SKM-1 treated with dmso at 0.1 percent for 144 hours (cell line): ENCODE data around the gene RPS6KA1.
A peak's percentile ranks its signal among the peaks of the same experiment; 100 is the strongest.
"Not testable (repeated sequence)": the region's sequence is repeated elsewhere in the genome, so short reads cannot be mapped to it uniquely, and the experiment has no call there.

Source experiments
- DNase-seq: peaks from one replicate; lab custom pipeline; 2025; ENCODE audit not compliant: unreplicated experiment; lab: John Stamatoyannopoulos, UW

Gene RPS6KA1

DNA sequence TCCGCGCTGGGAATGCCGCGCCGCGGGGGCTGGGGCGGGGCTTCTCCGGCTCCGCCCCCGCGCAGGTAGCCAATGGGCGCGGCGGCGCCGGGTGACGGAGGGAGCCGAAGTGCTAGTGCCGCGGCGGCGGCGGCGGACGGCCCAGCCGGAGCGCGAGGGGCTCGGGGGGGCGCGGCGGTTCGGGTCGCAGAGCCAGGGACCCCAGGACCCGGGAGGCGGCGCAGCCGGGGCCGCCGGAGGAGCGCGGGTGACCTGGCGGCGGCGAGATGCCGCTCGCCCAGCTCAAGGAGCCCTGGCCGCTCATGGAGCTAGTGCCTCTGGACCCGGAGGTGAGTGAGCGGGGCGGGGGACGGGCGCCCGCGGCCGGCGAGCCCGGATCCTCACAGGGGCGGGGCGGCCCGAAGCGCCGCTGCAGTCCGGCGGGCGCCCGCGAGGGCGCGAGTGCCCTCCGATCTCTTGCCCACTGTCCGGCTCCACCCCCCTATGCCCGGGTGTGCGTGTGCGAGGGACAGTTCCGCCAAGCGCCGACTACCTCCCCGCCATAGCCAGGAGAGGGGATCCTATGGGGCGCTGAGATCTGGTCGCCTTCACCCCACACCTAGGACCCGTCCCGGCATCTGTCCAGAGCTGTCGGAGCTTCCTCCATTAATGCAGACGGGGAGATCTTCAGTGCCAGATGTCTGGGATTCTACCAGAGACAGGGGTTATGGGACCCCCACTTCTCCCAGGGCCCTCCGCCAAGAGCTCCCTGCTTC is at the start of gene RPS6KA1:
Gene RPS6KA1 (plus strand): TSS at position 107 of the 755 bp plus-strand sequence. CDS start 160 bp downstream, at position 267.
- DNase-seq = peak; percentile 14

DNA sequence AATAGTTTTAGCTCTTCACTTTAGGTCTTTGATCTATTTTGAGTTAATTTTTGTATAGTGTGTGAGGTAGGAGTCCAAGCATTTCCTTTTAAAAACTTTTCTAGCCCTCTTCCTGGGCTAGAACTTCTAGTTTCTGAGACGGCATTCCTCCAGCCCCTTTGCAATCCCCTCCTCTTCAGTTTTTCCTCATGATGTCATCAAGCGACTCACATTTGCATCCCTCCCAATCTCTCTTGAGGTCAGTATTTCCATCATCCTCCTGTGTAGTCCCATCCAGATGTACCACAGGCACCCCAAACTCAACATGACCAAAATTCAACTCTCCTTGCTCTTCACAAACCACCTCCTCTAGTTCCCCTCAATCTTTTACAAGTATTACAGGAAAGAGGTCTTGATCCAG is 46.6 kb upstream of the RPS6KA1 start:
- no peak for DNase-seq

DNA sequence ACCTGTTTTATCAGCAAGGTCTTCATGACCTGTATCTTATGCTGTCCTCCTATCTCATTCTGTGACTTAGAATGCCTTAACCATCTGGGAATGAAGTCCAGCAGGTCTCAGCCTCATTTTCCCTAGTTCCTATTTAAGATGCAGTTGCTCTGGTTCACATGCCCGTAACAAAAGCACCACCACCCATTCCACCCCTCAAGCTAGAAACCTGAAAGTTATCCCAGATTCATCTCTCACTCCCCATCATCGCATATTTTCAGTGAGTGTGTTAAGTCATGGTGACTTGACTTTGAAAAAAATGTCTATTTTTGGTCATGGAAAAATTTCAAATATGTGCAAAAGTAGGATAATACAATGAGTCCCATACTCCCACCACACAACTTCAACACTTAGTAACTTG is 45.6 kb upstream of the RPS6KA1 start:
- no peak for DNase-seq

DNA sequence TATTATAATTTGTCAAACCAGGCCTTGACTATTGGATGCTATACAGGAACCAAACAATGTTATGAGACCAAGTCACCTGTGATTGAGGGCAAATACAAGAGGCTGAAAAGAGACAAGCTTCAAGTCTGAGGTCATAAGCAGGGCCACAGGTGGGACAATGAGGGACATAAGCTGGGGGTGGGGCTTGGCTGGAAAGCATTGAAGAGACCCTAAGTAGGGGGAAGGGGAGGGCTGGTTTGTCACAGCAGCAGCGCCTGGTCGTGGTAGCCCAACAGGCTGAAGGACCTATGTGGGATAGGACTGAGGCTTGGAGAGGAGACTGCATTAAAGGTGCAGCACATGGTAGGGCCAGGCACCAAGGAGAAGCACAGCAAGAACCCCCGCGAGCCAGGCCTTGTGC is 39.4 kb upstream of the RPS6KA1 start:
- DNase-seq = no peak

DNA sequence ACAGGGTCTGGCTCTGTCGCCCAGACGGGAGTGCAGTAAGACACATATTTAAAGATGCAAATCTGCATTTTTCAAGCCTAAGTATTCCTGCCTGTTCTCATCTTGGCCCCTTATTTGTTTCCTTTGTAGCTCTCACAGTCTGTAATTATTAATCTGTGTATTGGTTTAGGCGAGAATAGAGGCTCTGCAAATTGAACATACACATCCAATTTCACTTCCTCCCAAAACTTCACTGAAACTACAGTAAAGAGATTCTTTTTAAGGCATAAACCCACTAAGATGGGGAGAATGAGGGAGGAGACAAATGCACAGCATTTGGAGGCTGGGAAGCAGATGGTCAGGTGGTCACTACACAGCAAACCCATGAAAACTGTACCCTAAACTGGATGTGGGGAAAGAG is 36.3 kb upstream of the RPS6KA1 start:
- no peak for DNase-seq

DNA sequence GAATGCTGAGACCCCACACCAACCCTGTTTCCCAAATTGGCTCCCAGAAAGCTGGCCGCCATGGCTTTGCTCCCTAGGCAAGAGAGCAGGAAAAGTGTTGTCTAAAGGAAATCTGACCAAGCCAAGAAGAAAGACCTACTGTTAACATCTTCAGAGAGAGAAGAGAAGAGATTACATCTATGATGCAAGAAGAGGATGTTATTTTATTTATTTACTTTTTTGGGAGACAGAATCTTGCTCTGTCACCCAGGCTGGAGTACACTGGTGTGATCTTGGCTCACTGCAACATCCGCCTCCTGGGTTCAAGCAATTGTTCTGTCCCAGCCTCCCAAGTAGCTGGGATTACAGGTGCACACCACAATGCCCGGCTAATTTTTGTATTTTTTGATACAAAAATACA is 35.6 kb upstream of the RPS6KA1 start:
- DNase-seq = no peak

DNA sequence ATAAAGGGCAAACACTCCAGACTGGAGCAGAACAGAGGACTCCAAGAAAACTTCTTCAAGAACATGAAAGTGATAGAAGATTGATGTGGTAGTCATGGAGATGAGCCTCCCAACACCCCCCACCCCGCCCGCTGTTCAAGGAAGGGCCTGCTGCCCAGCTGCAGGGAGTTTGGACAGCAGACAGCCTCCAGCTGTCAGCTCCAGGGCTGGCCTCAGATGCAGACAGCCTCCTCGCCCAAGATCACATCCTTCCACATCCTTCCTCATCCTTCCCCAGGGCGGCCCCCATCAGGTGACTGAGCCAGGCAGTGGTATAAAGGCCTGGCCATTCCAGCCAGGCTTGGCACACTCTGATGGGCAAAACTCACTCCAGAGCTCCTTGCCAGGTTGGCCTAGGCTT is 32.7 kb upstream of the RPS6KA1 start:
- DNase-seq = no peak

DNA sequence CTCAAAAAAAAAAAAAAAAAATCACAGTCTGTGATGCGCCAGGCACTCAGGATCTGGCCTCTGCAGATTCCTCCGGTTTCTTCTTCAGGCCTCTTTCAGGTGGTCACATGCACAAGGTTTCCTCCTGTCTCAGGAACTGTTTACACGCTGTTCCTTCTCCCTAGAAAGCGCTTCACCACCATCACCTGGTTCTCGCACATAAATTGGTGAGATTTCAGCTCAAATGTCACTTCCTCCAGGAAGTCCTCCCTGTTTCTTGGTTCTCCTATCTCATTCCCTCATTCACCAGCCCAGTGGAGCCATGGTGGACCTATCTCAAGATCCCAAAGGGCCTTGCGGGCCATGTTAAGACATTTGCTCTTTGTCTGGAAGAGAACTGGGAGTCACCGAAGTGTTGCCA is 30.7 kb upstream of the RPS6KA1 start:
- no peak for DNase-seq

DNA sequence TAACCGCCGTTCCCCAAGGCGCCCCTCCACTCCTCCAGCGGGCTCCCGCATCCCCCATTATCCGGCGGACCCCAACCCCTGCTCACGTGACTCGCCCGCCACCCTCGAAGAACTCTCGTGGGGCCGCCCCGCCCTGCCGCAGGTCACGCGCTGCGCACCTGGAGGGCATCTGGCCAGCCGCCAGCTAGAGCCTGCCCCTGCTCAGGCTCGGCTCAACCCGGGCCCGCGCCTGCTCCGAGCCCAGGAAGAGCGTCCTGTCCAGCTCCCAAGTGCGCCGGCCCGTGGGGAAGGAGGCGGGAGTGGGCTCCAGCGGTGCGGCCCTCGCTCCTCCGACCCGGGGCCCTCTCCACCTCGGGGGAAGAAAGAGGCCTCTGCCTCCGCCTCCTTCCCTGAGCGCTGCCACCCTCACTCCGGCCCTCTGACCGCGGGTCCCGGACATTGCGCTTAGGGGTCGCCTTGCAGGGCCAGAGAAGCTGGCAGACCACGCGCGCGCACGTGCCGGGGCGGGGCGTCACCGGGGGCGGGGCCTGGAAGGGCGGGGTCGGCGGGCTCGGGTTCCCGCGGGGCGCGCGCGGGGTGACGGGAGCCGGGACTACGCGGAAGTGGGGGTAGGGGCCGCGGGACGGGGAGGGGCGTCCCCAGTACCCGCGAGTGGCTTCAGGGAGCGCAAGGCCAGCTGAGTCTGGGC is 28.9 kb upstream of the RPS6KA1 start:
- DNase-seq = peak; percentile 63

DNA sequence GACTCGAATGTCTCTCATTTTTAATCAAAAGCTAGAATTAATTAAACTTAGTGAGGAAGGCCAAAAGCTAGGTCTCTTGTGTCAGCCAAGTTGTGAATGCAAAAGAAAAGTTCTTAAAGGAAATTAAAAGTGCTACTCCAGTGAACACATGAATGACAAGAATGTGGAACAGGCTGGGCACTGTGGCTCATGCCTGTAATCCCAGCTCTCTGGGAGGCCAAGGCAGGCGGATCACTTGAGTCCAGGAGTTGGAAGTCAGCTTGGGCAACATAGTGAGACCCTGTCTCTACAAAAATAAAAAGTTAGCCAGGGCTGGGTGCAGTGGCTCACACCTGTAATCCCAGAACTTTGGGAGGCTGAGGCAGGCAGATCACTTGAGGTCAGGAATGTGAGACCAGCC is 18.9 kb upstream of the RPS6KA1 start:
- not testable (repeated sequence) for DNase-seq

DNA sequence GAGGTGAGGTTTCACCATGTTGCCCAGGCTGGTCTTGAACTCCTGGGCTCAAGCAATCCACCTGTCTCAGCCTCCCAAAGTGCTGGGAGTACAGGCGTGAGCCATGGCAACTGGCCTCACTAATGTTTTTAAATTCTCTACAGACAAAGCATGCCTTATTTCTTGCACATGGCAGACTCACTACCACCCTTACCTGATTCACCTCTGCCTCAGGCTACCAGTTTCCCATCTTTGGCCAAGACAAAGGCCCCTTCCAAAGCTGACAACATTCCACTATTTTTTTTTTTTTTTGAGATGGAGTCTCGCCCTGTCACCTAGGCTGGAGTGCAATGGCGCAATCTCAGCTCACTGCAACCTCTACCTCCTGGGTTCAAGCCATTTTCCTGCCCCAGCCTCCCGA is 13.7 kb upstream of the RPS6KA1 start:
- not testable (repeated sequence) for DNase-seq

DNA sequence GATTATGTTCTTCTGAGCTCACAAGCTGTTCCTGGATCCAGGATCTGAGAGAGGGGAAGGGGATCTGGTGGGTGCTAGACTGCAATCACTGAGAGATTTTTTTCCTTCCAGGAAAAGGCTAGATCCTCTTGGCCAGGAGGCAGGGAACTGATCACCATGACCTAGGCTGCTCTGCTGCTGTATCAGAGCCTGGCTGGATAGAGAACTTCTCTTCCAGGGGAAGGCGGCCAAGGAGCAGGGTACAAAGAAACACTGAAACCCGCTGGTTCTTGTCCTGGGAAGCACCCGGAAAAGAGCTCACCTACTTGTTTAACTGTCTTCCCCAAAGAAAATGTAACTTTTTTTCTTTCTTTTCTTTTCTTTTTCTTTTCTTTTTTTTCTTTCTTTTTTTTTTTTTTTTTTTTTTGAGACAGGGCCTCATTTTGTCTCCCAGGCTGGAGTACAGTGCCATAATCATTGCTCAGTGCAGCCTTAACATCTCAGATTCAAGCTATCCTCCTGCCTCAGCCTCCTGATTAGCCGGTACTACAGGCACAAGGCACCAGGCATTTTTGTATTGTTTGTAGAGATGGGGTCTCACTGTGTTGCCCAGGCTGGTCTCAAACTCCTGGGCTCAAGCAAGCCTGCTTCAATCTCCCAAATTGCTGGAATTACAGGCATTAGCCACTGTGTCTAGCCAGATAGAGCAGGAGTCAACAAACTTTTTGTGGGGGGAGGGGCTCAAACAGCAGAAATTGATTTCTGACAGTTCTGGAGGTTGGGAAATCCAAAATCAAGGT is 12.4 kb upstream of the RPS6KA1 start:
- no peak for DNase-seq

DNA sequence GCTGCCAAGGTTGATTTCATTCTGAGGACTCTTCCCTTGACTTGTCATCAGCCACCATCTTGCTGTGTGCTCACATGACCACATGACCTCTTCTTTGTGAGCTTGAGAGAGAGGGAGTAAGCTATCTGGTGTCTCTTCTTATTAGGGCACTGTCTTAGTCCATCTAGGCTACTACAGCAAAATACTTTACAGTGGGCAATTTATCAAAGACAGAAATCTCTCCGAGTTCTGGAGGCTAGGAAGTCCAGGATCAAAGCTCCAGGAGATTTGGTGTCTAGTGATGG is 11.9 kb upstream of the RPS6KA1 start:
- DNase-seq = no peak

DNA sequence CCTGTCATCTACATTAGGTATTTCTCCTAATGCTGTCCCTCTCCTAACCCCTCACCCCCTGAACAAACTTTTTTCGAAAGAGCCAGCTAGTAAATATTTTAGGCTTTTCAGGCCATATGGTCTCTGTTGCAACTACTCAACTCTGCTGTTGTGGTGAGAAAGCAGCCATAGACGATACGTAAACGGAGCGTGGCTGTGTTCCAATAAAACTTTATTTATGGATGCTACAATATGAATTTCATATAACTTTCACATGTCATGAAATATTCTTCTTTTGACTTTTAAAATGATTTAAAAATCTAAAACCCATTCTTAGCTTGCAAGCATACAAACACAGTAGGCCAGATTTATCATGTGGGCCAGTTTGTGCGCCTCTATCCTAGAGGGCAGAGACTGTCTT is 11.2 kb upstream of the RPS6KA1 start:
- no peak for DNase-seq

DNA sequence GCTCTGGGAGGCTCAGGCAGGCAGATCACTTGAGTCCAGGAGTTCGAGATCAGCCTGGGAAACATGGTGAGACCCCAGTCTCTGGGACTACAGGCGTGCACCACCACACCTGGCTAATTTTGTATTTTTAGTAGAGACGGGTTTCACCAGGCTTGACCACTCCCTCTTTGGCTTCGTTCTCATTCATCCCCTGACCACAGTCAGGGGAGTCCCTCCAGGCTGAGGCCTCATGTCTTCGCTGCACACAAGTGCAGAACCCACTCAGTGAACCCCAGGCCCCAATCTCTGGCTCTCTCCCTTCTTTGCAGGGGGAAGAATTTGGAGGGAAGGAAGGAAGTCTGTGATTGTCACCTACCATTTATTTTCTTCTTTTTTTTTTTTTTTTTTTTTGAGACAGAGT is 9.2 kb upstream of the RPS6KA1 start:
- DNase-seq = no peak

DNA sequence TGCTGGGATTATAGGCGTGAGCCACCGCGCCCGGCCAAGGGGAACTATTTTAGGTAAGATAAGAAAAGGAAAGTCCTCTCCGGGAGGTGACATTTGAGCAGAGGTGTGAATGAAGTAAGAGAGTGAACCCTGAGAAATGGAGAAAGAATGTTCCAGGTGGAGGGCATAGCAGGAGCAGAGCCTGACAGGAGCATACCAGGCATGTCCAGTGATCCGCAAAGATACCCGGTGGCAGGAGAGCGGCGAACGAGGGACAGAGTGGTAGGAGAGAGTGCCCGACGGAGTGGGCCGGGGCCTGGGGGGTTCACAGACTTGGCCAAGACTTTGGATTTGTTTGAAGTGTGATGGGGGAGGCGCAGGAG is 7.9 kb upstream of the RPS6KA1 start:
- no peak for DNase-seq

DNA sequence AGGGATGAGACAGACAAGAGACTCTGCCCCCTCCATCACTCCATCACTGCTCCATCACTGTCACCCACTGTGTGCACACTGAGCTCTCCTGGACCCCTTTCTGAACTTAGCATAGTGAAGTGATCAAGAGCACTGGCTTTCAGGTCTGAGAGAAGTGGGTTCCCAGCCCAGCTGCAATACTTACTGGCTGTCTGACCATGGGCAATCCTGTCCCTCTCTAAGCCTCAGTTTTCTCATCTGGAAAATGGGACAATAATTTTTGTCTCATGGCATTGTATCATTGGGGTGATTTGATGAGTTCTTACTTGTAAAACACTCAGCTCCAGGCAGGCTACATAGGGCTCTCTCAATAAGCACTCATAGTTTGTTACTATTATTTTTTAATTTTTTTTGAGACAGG is 7.5 kb upstream of the RPS6KA1 start:
- DNase-seq = no peak

DNA sequence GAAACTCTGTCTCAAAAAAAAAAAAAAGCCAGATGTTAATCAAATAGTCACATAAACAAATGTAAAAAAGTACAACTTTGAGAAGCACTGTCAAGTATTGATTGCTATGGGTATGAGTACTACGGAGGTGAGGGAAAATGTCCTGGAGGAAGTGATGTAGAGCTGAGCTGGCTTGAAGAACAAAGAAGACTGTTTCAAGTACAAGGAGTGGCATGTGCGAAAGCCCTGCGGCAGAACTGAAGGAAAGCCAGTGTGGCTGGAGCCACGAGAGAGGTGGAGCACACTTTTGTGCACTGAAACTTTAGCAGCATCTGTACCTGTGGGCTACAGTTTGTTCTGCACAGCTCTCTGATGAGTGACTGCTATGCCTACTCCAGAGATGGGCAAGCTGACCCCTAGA is 5.4 kb upstream of the RPS6KA1 start:
- DNase-seq = no peak

DNA sequence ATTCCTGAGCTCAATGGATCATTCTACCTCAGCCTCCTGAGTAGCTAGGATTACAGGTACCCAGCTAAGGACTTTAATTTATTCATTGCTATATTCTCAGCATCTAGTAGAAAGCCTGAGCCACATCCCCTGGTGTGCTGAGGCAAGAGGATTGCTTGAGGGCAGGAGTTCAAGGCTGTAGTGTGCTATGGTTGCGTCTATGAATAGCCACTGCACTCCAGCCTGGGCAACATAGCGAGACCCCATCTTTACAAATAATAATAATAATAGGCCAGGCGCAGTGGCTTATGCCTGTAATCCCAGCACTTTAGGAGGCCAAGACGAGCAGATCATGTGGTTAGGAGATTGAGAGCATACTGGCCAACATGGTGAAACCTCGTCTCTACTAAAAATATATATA is 3.3 kb upstream of the RPS6KA1 start:
- DNase-seq = no peak

DNA sequence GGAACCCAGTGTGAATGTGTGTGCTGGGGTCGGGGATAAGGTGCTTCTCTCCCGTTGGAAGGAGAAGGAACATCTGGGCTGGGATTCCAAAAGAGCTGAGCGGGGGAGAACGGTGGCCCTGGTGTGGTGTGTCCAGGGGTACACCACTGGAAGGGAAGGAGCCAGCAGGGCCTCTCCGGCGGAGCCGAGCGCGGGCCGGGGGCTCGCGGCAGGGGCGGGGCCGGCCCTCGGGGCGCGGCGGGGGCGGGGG is 231 bp upstream of the RPS6KA1 start:
- no peak for DNase-seq

DNA sequence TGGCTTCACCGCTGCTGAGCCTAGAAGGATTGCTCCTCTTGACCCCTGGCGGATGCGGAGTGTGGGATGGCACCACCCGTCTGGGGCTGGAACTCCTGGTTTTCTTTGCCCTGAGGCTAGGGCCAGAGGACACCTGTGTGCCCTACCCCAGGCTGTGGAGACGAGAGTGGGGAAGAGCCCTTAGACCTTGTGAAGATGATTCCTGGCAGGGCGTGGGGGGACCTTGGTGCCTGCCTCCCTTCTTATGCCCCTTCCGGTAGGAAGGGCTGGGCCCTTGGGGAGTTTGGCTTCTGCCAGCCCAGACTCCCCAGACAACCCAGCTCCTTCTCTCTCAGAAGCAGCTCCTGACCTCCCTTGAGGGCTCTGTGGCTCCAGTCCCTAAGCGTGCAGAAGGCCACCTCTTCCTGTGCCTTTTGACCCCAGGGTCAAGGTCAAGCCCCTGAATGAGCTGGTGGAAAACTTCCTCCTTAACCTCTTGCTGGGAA is 891 bp downstream of the RPS6KA1 start:
- no peak for DNase-seq

DNA sequence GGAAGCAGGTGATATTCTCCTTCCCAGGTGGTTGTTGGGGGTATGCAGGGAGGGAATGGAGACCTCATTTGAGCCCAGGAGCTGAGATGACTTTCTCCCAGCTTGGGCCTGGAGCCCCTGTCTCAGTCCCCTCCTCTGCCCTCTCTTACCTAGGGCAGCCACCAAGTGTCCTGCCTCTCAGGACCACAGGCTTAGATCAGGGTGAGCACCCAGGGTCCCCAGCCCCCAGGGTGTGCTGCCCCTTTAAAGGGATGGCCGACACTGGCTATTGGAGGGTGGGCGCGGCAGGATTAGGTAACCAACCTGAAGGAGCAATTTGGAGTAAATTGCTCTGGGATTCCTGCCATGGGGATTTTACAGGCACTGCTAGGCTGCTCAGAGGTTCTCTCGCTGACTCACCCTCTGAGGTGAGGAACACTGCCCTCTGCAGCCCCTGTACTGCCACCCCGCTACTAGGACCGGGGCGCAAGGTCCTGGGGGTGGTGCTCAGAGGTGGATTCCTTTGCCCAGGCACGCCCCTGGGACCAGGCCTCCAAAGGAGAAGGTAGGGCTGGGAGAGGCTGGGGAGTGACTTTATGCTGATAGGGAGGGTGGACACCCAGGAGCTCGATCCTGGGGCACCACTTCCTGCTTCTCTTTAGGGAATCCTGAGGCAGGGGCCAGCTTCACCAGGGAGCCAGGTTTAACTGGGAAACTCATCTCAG is 1.5 kb downstream of the RPS6KA1 start:
- no peak for DNase-seq
